IPS-11a (cell line): Measurements from ENCODE around the gene UQCRC2.
A peak's percentile ranks its signal among the peaks of the same experiment; 100 is the strongest.
"Not testable (repeated sequence)": the region's sequence is repeated elsewhere in the genome, so short reads cannot be mapped to it uniquely, and the experiment has no call there.

Experiments used
- H3K4me3 ChIP-seq: one replicate; pipeline ENCODE4 v1.5.1; 2013; ENCODE audit warnings: low read depth, low read length, control low read depth

Gene UQCRC2

DNA sequence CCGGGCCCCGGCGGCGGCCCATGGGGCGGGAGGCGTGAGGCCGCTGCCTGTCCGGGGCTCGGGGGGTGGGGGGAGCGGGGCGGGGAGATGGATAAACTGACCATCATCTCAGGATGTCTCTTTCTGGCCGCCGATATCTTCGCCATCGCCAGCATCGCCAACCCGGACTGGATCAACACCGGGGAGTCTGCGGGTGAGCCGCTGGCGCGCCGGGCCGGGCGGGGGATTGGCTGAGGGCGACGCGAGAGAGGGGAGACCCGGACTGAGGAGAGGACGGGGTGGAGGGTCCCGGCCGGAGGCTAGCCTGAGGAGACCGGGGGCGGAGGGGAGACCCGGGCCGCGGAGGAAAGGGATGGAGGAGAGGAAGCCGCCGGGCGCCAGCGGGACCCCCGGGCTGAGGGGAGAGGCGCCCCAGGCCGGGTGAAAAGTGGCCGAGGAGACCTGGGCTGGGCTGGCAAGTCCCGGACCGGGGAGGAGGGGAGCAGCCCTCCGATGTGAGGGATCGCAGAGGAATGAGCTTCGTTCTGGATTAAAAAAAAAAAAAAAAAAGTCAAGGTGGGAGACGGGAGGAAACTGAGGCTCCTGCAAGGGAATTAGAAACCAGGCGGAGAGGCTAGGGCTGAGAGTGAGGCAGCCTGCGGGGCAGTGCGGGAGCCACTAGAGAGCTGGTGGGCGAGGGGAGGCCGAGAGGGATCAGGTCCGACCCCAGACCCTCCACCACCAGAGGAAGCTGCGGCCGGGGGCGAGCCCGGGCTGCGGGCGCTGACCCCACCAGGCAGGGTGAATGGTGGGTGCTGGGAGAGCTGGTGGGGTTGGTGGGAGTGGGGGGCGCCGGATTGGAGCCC lies 55.3 kb downstream of the UQCRC2 start:
- peak overlapping the region; percentile 80 for H3K4me3 ChIP-seq

GRCh38 chr16:22010902-22011301 lies 57.7 kb downstream of the UQCRC2 start:
- no peak overlapping the region for H3K4me3 ChIP-seq

DNA sequence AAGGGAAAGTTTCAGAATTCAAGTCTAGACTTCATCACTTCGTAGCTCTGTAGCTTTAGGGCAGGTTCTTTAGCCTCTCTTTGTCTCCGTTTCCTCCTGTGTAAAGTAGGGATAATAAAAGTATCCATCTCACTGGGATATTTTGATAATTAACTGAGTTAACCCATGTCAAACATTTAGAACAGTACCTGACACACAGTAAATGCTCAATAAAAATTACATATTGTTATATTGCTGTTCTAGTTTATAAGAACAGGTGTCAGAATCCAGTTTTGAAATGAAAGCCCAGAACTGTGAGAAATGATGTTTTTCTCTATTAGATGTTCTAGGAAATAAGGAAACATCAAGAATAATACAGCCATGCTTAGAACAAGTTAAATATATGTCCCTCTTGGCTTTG lies 59.1 kb downstream of the UQCRC2 start:
- no peak overlapping the region for H3K4me3 ChIP-seq

DNA sequence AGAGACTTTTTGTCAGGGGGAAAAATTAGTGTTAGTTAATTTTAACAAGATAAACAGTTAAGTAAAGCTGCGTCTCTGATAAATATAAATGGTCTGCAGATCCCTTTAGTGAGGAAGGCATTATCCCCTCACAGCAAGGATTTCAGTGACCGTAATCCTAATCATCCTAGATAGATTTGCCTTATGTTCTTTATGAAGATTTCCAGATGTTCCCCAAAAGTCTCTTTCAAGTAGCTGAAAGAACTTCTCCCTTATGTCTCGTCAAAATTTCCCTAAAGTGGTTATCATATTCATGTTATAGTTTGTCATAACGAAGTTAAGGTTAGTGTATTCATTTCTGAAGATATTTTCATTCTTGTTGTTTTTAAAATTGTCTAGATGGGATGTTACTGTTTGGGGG lies 60.3 kb downstream of the UQCRC2 start:
- H3K4me3 ChIP-seq = no peak overlapping the region

DNA sequence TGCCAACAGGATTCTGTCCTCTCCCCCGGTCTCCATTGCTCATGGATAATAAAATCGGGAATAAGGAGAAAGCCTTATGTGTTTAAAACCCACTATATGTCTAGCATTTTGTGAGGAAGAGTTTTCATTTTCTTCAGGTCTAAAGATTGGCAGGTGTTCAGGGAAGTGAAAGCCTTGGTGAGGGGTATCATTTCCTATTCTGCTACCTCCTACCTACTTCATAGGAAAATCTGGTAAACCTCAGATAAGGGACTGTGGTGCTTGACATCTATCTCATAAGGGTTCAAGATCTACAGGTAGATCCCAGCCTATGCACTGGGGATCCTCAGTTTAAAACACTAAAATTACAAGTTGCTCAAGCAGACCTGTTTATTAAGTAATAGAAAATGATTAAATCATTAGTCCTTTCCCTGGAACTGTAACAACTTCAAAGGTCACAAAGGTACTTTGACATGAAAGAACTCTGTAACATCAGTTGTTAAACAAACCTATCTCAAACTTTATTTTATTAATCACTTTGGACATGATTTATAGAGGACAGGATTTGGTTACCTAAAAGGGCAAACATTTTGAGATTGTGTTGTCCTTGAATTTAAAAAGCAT lies 61.2 kb downstream of the UQCRC2 start:
- H3K4me3 ChIP-seq = no peak overlapping the region

DNA sequence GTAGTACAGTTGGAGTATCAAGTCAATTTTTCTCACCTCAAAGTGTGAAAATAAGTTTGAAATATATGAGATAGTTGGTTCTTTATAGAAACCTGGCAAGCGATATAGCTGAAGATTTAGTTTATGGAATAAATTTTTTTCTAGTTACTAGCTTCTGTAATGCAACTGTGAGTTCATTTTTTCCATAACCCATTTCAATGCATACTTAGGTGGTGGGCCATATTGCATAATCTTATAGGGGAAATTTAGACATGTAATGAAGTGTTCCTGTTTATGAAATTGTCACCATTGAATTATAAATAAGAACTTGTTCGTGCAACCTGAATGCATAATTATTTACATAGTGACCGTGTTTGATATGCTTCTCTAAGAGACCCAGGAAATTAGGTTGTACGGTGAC lies 63.8 kb downstream of the UQCRC2 start:
- no peak overlapping the region for H3K4me3 ChIP-seq

DNA sequence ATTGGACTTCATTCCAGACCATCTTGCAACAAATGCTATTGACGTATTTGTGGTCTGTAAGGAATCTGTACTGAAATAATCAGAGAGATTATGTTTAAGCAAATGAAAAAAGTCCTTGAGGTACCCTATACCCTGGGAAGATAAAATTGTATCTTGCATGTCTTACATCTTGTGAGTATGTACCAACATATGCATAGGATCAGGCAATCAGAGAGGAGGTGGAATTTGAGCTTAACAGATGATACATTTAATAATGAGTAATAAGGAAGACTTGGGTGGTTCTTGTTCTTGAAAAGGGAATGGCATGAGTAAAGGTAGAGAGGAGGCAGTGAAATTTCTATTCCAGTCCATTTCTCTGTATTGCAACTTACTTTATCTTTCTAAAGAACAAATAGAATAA lies 65.4 kb downstream of the UQCRC2 start:
- H3K4me3 ChIP-seq = no peak overlapping the region

GRCh38 chr16:22022151-22022550 lies 69.0 kb downstream of the UQCRC2 start:
- no peak overlapping the region for H3K4me3 ChIP-seq

GRCh38 chr16:22023505-22023904 lies 70.3 kb downstream of the UQCRC2 start:
- H3K4me3 ChIP-seq = no peak overlapping the region

DNA sequence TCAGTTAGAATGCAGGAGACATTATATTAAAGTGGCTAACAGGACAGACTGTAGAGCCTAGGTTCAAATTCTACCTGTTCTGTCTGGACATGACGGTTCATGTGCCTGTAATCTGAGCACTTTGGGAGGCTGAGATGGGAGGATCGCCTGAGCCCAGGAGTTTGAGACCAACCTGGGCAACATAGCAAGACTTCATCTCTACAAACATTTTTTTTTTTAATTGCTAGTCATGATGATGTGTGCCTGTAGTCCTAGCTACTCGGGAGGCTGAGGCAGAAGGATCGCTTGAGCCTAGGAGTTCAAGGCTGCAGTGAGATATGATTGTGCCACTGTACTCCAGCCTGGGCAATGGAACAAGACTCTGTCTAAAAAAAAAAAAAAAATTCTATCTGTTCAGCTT lies 71.6 kb downstream of the UQCRC2 start:
- not testable (repeated sequence) for H3K4me3 ChIP-seq

- H3K4me3 ChIP-seq = no peak overlapping the region
Measured at GRCh38 chr16:22027633-22028032, 74.5 kb downstream of the UQCRC2 start.

DNA sequence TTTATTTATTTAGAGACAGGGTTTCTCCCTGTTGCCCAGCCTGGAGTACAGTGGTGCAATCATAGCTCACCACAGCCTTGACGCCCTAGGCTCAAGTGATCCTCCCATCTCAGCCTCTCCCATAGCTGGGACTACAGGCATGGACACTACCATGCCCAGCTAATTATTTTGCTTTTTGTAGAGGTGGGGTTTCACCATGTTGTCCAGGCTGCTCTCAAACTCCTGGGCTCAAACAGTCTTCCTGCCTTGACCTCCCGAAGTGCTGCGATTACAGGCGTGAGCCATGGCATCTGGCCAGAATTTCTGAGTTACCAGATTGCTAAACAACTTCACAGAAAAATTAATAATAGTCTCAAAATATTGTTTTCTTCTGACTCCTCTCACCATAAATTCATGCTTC lies 76.5 kb downstream of the UQCRC2 start:
- no peak overlapping the region for H3K4me3 ChIP-seq

- H3K4me3 ChIP-seq = no peak overlapping the region
Measured at GRCh38 chr16:22030087-22030812, 77.1 kb downstream of the UQCRC2 start.

DNA sequence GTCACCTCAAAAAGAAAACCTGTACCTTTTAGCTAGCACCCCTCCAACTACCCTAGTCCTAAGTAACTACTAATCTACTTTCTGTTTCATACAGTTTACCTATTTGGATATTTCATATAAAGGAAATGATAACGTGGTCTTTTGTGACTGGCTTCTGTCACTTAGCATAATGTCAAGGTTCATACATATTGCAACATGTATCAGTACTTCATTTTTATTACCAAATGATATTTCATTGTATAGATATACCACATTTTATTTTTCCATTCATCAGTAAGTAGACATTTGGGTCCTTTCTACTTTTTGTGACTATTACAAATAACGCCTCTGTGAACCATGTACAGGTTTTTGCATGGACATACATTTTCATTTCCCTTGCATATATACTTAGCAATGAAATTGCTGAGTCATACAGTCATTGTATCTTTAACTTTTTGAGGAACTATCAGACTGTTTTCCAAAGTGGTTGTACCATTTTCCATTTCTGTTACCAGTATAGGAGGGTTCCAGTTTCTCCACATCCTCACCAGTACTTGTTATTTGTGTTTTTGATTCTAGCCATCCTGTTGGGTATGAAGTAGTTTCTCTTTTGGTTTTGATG lies 78.4 kb downstream of the UQCRC2 start:
- no peak overlapping the region for H3K4me3 ChIP-seq
